A549 (cell line): ENCODE results near the gene MFAP4. TPM values are rescaled to one million over a fixed set of nuclear protein-coding genes. Genes with fewer than 3 reads are reported as not detected.
A peak's percentile ranks its signal among the peaks of the same experiment; 100 is the strongest.

Experiments used
- BHLHE40 ChIP-seq: IDR thresholded peaks from 2 replicates; pipeline ENCODE4 v1.6.1; 2012; ENCODE audit warnings: low read depth, low read length, inconsistent platforms
- CBX2 ChIP-seq: fragments of 200-600 bp; sonication (generic); IDR thresholded peaks from 2 replicates; pipeline ENCODE4 v1.6.1; 2016; ENCODE audit warnings: low read depth, mild to moderate bottlenecking, borderline replicate concordance
- CBX8 ChIP-seq: fragments of 200-600 bp; sonication (generic); IDR thresholded peaks from 2 replicates; pipeline ENCODE4 v1.6.1; 2016
- CEBPB ChIP-seq, 2 experiments: fragments of >200 bp in 1 of 2; sonication (Bioruptor Twin) in 1 of 2; formaldehyde crosslinking in 1 of 2; IDR thresholded peaks; 2 replicates each; pipeline ENCODE4 v1.6.1; 2012 to 2016
- CHD2 ChIP-seq: fragments of 150-350 bp; IDR thresholded peaks from 2 replicates; pipeline ENCODE4 v1.6.1; 2014; ENCODE audit warnings: low read length; ENCODE audit not compliant: partially characterized antibody
- EHF ChIP-seq: fragments of 250-450 bp; sonication (Bioruptor Pico); IDR thresholded peaks from 2 replicates; pipeline ENCODE4 v1.5.0; 2020; ENCODE audit warnings: mild to moderate bottlenecking
- ESRRA ChIP-seq: fragments of 150-350 bp; IDR thresholded peaks from 2 replicates; pipeline ENCODE4 v1.6.1; 2014; ENCODE audit warnings: mild to moderate bottlenecking, low read length, borderline replicate concordance
- FOSB ChIP-seq: fragments of 250-450 bp; sonication (Bioruptor Pico); IDR thresholded peaks from 2 replicates; pipeline ENCODE4 v1.5.0; 2020; ENCODE audit warnings: mild to moderate bottlenecking, moderate library complexity
- FOSL2 ChIP-seq, 2 experiments: fragments of 450-650 bp in 1 of 2; fragments of >200 bp in 1 of 2; sonication (Bioruptor Twin) in 1 of 2; formaldehyde crosslinking; IDR thresholded peaks; 2 replicates each; pipeline versions ENCODE4 v1.5.0 to v1.6.1; 2016 to 2020; ENCODE audit warnings: mild to moderate bottlenecking in 1 of 2, moderate library complexity in 1 of 2
- FOXS1 ChIP-seq: fragments of 250-450 bp; sonication (Bioruptor Pico); IDR thresholded peaks from 2 replicates; pipeline ENCODE4 v1.5.0; 2020; ENCODE audit warnings: mild to moderate bottlenecking, moderate library complexity
- GATA3 ChIP-seq: IDR thresholded peaks from 2 replicates; pipeline ENCODE4 v1.6.1; 2012; ENCODE audit warnings: borderline replicate concordance
- HOXA7 ChIP-seq: fragments of 250-450 bp; sonication (Bioruptor Pico); IDR thresholded peaks from 2 replicates; pipeline ENCODE4 v1.5.0; 2020; ENCODE audit warnings: mild to moderate bottlenecking, moderate library complexity
- HOXB13 ChIP-seq: fragments of 250-450 bp; sonication (Bioruptor Pico); IDR thresholded peaks from 2 replicates; pipeline ENCODE4 v1.5.0; 2020; ENCODE audit warnings: low read depth, mild to moderate bottlenecking, moderate library complexity
- HOXB5 ChIP-seq: fragments of 250-450 bp; sonication (Bioruptor Pico); IDR thresholded peaks from 2 replicates; pipeline ENCODE4 v1.5.0; 2020; ENCODE audit warnings: mild to moderate bottlenecking, moderate library complexity
- JUNB ChIP-seq: fragments of >200 bp; sonication (Bioruptor Twin); formaldehyde crosslinking; IDR thresholded peaks from 2 replicates; pipeline ENCODE4 v1.6.1; 2016
- MAFK ChIP-seq: fragments of 450-650 bp; IDR thresholded peaks from 2 replicates; pipeline ENCODE4 v1.6.1; 2014; ENCODE audit not compliant: partially characterized antibody
- NFE2L2 ChIP-seq: fragments of 150-350 bp; conservative IDR thresholded peaks from 2 replicates; pipeline ENCODE4 v1.6.1; 2014; ENCODE audit warnings: low read length
- NPAS2 ChIP-seq: fragments of 250-450 bp; sonication (Bioruptor Pico); IDR thresholded peaks from 2 replicates; pipeline ENCODE4 v1.8.0; 2022; ENCODE audit warnings: mild to moderate bottlenecking, moderate library complexity, borderline replicate concordance
- POLR2AphosphoS2 ChIP-seq: conservative IDR thresholded peaks from 2 replicates; pipeline ENCODE4 v1.6.1; 2012; ENCODE audit warnings: low read length, improper control_type of control experiment, inconsistent platforms
- RAD21 ChIP-seq, 2 experiments: fragments of >200 bp in 1 of 2; sonication (Bioruptor Twin) in 1 of 2; formaldehyde crosslinking in 1 of 2; IDR thresholded peaks in 1 of 2; conservative IDR thresholded peaks in 1 of 2; 2 replicates in 1 of 2; 3 replicates in 1 of 2; pipeline ENCODE4 v1.6.1; 2012 to 2018; ENCODE audit warnings: inconsistent platforms in 1 of 2
- RARB ChIP-seq: fragments of 250-450 bp; sonication (Bioruptor Pico); IDR thresholded peaks from 2 replicates; pipeline ENCODE4 v1.8.0; 2021; ENCODE audit warnings: mild to moderate bottlenecking, moderate library complexity
- RCOR1 ChIP-seq: fragments of 150-350 bp; IDR thresholded peaks from 2 replicates; pipeline ENCODE4 v1.6.1; 2014; ENCODE audit warnings: antibody characterized with exemption, low read length, low read depth
- RFX5 ChIP-seq: fragments of 450-650 bp; IDR thresholded peaks from 2 replicates; pipeline ENCODE4 v1.7.1; 2014; ENCODE audit warnings: antibody characterized with exemption, mild to moderate bottlenecking, moderate library complexity
- RNF2 ChIP-seq: fragments of 200-600 bp; sonication (generic); IDR thresholded peaks from 2 replicates; pipeline ENCODE4 v1.6.1; 2016; ENCODE audit warnings: low read depth, mild to moderate bottlenecking, antibody characterized with exemption, moderate library complexity, borderline replicate concordance
- SMC3 ChIP-seq: fragments of >200 bp; sonication (Bioruptor Twin); formaldehyde crosslinking; IDR thresholded peaks from 3 replicates; pipeline ENCODE4 v1.6.1; 2018; ENCODE audit warnings: inconsistent platforms
- SREBF2 ChIP-seq: fragments of 450-650 bp; IDR thresholded peaks from 2 replicates; pipeline ENCODE4 v1.6.1; 2014; ENCODE audit warnings: mild to moderate bottlenecking, moderate library complexity
- TP53 ChIP-seq: fragments of 250-450 bp; sonication (Bioruptor Pico); IDR thresholded peaks from 2 replicates; pipeline ENCODE4 v1.5.0; 2021; ENCODE audit warnings: mild to moderate bottlenecking, moderate library complexity
- ZFP36 ChIP-seq: fragments of 450-650 bp; IDR thresholded peaks from 2 replicates; pipeline ENCODE4 v1.6.1; 2014; ENCODE audit warnings: borderline replicate concordance; ENCODE audit not compliant: partially characterized antibody
- polyA plus RNA-seq, 4 experiments: library from polyadenylated mRNA; depleted of rRNA in 3 of 4; stranded (reverse); fragments of >200 nt; fragmentation: RNase III in 1 of 4; extraction: RNeasy Plus Mini Kit Qiagen cat#74134 plus additional on column Dnase treatment in 1 of 4; gene quantifications; 2 replicates in 3 of 4; 3 replicates in 1 of 4; pipeline ENCODE4 v1.2.3, GENCODE V29; 2011 to 2017
- TF ChIP-seq, protein P1 (sequence below): fragments of >200 bp; sonication (Bioruptor Twin); formaldehyde crosslinking; IDR thresholded peaks from 3 replicates; pipeline ENCODE4 v1.6.1; 2016
- TF ChIP-seq, protein P2 (sequence below): IDR thresholded peaks from 2 replicates; pipeline ENCODE4 v1.6.1; 2012; ENCODE audit warnings: low read depth, borderline replicate concordance
- TF ChIP-seq, protein P3 (sequence below): IDR thresholded peaks from 2 replicates; pipeline ENCODE4 v1.6.1; 2012
- TF ChIP-seq, protein P4 (sequence below): fragments of >200 bp; sonication (Bioruptor Twin); formaldehyde crosslinking; IDR thresholded peaks from 3 replicates; pipeline ENCODE4 v1.5.1; 2016
- TF ChIP-seq, protein P5 (sequence below): IDR thresholded peaks from 2 replicates; pipeline ENCODE4 v1.6.1; 2012
- TF ChIP-seq, protein P6 (sequence below): fragments of 250-450 bp; sonication (Bioruptor Pico); IDR thresholded peaks from 2 replicates; pipeline ENCODE4 v1.5.0; 2020; ENCODE audit warnings: low read depth, mild to moderate bottlenecking, moderate library complexity
- TF ChIP-seq, protein P7 (sequence below): fragments of 250-450 bp; sonication (Bioruptor Pico); IDR thresholded peaks from 2 replicates; pipeline ENCODE4 v1.5.0; 2021; ENCODE audit warnings: mild to moderate bottlenecking, moderate library complexity, borderline replicate concordance

The MFAP4 gene
- polyA plus RNA-seq, 2 of the 4 experiments (the other 2 are of a cell fraction): 0.13 TPM; not detected in 1

DNA sequence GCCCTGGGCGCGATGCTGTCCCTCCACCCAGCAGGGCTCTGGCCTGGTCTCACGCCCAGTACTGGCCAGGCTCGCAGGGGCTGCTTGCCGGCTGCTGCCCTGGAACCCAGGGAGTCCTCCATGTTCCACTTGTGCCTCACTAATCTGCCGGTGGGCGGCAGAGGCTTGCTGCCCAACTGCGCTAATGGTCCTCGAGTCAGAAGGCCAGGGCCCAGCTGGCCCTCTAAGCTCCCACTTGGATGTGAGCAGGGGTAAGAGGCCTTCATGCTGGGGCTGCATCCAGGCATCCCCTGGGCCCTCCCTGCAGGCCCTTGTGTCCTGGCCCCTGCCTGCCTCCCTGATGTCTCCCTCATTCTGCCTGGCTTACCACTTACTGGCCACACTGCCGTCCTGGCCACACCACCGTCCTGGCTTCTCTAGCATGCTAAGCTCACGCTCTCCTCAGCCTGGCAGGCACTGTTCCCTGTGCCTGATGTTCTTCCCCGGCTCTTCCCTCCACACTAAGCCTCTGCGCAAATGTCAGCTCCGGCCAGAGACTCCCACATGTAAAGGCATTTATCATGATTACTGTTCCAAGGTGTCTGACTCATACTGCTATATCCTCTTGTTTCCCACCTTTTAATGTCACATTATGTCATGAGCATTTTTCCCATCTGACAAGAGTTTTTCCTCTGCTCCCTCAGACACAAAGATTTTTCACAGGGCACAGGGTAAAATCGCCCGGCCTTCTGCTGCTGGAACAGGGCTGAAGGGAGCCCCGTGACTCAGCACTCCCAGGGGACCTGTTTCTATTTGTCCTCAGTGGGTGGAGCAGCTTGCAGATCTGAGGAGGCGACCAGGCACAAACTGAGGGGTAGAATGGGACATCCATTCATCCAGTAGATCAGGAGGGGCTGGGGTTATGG is 40.4 kb downstream of the MFAP4 start (continued):
- no peak for TF ChIP-seq RNF2
- no peak for TF ChIP-seq RFX5
- TF ChIP-seq FOSB (CRISPR knock-in tag): no peak
- no peak for TF ChIP-seq POLR2AphosphoS2
- TF ChIP-seq JUNB: no peak
- TF ChIP-seq HOXB13 (CRISPR knock-in tag): 0 out of 2 replicates have a peak, but pooled peaks have one; percentile 57
- TF ChIP-seq, protein P1, sequence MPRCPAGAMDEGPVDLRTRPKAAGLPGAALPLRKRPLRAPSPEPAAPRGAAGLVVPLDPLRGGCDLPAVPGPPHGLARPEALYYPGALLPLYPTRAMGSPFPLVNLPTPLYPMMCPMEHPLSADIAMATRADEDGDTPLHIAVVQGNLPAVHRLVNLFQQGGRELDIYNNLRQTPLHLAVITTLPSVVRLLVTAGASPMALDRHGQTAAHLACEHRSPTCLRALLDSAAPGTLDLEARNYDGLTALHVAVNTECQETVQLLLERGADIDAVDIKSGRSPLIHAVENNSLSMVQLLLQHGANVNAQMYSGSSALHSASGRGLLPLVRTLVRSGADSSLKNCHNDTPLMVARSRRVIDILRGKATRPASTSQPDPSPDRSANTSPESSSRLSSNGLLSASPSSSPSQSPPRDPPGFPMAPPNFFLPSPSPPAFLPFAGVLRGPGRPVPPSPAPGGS: no peak
- no peak for TF ChIP-seq FOSL2 (IDR thresholded peaks at IDR 0.05)
- peak; percentile 71 for TF ChIP-seq FOSL2 (CRISPR knock-in tag; IDR thresholded peaks at IDR 0.05)
- TF ChIP-seq SMC3: no peak
- TF ChIP-seq, protein P2, sequence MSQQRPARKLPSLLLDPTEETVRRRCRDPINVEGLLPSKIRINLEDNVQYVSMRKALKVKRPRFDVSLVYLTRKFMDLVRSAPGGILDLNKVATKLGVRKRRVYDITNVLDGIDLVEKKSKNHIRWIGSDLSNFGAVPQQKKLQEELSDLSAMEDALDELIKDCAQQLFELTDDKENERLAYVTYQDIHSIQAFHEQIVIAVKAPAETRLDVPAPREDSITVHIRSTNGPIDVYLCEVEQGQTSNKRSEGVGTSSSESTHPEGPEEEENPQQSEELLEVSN: peak; percentile 45; the same call in 1 of the 2 replicates
- TF ChIP-seq, protein P3, sequence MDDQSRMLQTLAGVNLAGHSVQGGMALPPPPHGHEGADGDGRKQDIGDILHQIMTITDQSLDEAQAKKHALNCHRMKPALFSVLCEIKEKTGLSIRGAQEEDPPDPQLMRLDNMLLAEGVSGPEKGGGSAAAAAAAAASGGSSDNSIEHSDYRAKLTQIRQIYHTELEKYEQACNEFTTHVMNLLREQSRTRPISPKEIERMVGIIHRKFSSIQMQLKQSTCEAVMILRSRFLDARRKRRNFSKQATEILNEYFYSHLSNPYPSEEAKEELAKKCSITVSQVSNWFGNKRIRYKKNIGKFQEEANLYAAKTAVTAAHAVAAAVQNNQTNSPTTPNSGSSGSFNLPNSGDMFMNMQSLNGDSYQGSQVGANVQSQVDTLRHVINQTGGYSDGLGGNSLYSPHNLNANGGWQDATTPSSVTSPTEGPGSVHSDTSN: no peak
- TF ChIP-seq CBX8: no peak
- no peak for TF ChIP-seq NPAS2 (CRISPR knock-in tag)
- TF ChIP-seq, protein P4, sequence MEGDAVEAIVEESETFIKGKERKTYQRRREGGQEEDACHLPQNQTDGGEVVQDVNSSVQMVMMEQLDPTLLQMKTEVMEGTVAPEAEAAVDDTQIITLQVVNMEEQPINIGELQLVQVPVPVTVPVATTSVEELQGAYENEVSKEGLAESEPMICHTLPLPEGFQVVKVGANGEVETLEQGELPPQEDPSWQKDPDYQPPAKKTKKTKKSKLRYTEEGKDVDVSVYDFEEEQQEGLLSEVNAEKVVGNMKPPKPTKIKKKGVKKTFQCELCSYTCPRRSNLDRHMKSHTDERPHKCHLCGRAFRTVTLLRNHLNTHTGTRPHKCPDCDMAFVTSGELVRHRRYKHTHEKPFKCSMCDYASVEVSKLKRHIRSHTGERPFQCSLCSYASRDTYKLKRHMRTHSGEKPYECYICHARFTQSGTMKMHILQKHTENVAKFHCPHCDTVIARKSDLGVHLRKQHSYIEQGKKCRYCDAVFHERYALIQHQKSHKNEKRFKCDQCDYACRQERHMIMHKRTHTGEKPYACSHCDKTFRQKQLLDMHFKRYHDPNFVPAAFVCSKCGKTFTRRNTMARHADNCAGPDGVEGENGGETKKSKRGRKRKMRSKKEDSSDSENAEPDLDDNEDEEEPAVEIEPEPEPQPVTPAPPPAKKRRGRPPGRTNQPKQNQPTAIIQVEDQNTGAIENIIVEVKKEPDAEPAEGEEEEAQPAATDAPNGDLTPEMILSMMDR: no peak
- TF ChIP-seq, protein P5, sequence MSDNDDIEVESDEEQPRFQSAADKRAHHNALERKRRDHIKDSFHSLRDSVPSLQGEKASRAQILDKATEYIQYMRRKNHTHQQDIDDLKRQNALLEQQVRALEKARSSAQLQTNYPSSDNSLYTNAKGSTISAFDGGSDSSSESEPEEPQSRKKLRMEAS: peak; percentile 60
- no peak for TF ChIP-seq BHLHE40
- no peak for TF ChIP-seq ESRRA
- no peak for TF ChIP-seq EHF (CRISPR knock-in tag)
- TF ChIP-seq, protein P6, sequence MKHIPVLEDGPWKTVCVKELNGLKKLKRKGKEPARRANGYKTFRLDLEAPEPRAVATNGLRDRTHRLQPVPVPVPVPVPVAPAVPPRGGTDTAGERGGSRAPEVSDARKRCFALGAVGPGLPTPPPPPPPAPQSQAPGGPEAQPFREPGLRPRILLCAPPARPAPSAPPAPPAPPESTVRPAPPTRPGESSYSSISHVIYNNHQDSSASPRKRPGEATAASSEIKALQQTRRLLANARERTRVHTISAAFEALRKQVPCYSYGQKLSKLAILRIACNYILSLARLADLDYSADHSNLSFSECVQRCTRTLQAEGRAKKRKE: no peak
- peak; percentile 58; the same call in 1 of the 2 replicates for TF ChIP-seq NFE2L2
- TF ChIP-seq FOXS1 (CRISPR knock-in tag): no peak
- TF ChIP-seq CHD2: no peak
- no peak for TF ChIP-seq SREBF2
- no peak for TF ChIP-seq RCOR1
- TF ChIP-seq HOXB5 (CRISPR knock-in tag): no peak
- TF ChIP-seq RARB (CRISPR knock-in tag): peak; percentile 71; the same call in 1 of the 2 replicates
- no peak for TF ChIP-seq TP53
- TF ChIP-seq RAD21 (conservative IDR thresholded peaks at IDR 0.05 in 1 of 2, IDR thresholded peaks at IDR 0.05 in 1 of 2): 0 out of 5 replicates have a peak, but pooled peaks of 1 of the 2 experiments have one; percentile 5
- TF ChIP-seq GATA3: no peak
- no peak for TF ChIP-seq CEBPB (IDR thresholded peaks at IDR 0.05)
- no peak for TF ChIP-seq CBX2
- no peak for TF ChIP-seq HOXA7 (CRISPR knock-in tag)
- no peak for TF ChIP-seq ZFP36
- TF ChIP-seq, protein P7, sequence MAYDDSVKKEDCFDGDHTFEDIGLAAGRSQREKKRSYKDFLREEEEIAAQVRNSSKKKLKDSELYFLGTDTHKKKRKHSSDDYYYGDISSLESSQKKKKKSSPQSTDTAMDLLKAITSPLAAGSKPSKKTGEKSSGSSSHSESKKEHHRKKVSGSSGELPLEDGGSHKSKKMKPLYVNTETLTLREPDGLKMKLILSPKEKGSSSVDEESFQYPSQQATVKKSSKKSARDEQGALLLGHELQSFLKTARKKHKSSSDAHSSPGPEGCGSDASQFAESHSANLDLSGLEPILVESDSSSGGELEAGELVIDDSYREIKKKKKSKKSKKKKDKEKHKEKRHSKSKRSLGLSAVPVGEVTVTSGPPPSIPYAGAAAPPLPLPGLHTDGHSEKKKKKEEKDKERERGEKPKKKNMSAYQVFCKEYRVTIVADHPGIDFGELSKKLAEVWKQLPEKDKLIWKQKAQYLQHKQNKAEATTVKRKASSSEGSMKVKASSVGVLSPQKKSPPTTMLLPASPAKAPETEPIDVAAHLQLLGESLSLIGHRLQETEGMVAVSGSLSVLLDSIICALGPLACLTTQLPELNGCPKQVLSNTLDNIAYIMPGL (CRISPR knock-in tag): no peak
- peak; percentile 94 for TF ChIP-seq MAFK
